ENCODE results near the gene PLCB2.

PLCB2 gene

GRCh38 chr15:40254452-40254851 lies 53.3 kb downstream of the PLCB2 start:
- DNase-seq (ENCODE audit: low read depth), result no peak
- no peak for TF ChIP-seq CTCF (IDR thresholded peaks at IDR 0.05; ENCODE audit: control insufficient read depth, extremely low read depth, insufficient read depth)

GRCh38 chr15:40253167-40253790 lies 54.5 kb downstream of the PLCB2 start:
- H3K4me3 ChIP-seq (ENCODE audit: low read depth, low read length), result no peak overlapping the region
- DNase-seq (ENCODE audit: low read depth), result no peak
- no peak for TF ChIP-seq CTCF (IDR thresholded peaks at IDR 0.05; ENCODE audit: control insufficient read depth, extremely low read depth, insufficient read depth)

More at GRCh38 chr15:40254452-40254851, 53.3 kb downstream of the PLCB2 start:
- H3K4me3 ChIP-seq (ENCODE audit: low read depth, low read length), result no peak overlapping the region

DNA sequence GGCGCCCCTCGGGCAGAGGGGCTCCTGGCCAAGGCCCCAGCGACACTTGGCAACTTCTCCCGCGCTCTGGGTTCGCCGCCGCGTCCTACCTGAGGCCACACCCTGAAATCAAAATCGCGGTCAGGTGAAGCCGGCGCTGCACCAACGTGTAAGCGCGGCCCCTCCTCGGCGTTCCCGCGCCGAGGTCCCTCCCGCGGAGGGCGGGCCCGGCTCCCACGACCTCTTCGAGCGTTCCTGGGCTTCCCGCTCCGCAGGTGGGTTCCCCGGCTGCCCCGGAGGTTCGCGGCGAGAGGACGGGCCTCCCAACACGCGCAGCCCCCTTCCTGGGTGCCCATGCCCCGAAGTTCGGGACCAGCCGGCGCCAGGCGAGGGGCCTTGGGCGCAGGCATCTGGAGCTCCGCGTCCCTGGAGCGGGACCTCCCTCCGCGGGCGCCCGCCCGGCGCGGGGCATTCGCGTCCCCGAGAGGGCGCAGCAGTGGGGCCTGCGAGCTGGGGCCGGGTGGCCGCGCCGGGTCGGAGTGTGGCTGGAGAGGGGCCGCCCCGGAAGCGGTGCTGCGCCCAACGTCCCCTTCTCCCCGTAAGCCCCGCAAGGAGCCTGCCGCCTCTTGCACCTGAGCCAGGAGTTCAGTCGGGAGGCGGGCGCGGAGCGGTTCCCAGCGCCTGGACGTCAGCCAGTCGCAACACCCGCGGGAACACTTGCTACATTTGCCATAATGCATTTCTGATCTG lies 55.1 kb downstream of the PLCB2 start:
- no peak for DNase-seq (ENCODE audit: low read depth)
- H3K4me3 ChIP-seq (ENCODE audit: low read depth, low read length), result no peak overlapping the region
- no peak for TF ChIP-seq CTCF (IDR thresholded peaks at IDR 0.05; ENCODE audit: control insufficient read depth, extremely low read depth, insufficient read depth)

GRCh38 chr15:40252141-40252437 lies 55.6 kb downstream of the PLCB2 start:
- no peak for DNase-seq (ENCODE audit: low read depth)
- no peak for TF ChIP-seq CTCF (IDR thresholded peaks at IDR 0.05; ENCODE audit: control insufficient read depth, extremely low read depth, insufficient read depth)
- no peak overlapping the region for H3K4me3 ChIP-seq (ENCODE audit: low read depth, low read length)

GRCh38 chr15:40251486-40252140 lies 56.1 kb downstream of the PLCB2 start:
- no peak overlapping the region for H3K4me3 ChIP-seq (ENCODE audit: low read depth, low read length)
- no peak for TF ChIP-seq CTCF (IDR thresholded peaks at IDR 0.05; ENCODE audit: control insufficient read depth, extremely low read depth, insufficient read depth)
- no peak for DNase-seq (ENCODE audit: low read depth)

DNA sequence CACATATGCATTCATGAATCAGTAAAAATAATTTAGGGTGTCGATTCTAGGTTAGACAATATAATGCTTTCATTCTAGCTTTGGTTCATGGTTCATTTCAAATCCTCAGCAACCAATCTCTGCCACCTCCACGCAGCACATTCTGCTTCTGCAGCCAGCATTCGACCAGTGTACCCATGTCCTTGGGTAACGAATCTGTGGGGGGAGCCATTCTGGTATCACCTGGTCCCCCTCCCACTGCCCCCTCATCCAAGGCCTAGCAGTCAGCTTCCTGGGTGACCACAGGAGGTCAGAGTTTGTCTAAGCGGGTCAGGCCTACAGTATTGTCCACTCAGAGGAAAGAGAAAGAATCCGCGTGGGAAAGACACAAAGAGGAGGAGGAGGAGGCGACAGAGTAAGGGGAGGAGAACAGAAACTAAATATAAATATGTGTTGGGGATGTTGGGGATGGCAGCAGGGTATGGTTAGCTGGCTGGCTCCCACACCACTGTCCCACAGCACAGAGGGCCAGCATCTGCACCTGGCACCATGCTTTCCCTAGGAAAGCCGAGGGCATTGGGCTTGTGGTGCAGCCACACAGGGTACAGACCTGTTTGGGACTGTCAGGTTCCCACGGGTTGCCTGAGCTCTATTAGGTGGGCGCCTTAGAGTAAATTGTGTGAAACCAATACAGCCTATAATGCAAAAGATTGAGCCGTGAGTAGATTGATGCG lies 56.8 kb downstream of the PLCB2 start:
- no peak overlapping the region for H3K4me3 ChIP-seq (ENCODE audit: low read depth, low read length)
- no peak for TF ChIP-seq CTCF (IDR thresholded peaks at IDR 0.05; ENCODE audit: control insufficient read depth, extremely low read depth, insufficient read depth)
- no peak for DNase-seq (ENCODE audit: low read depth)

Data from LNCaP clone FGC (cell line).